ENCODE data around the gene FRMD5.
"Not testable (repeated sequence)": the region's sequence is repeated elsewhere in the genome, so short reads cannot be mapped to it uniquely, and the experiment has no call there.

FRMD5 gene

DNA sequence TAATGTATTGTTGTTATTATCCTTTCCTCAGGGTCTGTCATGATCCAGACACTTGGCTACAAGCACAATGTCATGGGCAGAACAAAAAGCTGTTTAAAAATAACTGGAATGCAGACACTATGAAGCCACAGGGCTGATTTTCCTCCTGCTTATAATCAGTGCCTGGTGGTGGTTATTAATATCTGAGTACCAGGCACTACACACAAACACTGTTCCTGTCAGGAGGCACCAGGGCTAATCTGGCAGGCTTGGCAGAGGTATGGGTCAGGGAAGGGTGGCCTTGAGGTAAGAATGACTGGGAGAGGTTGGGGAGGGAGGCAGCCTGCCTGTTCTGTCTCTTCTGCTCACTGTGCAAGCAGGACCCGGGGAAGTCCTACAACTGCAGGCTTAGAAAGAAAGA lies 301.1 kb downstream of the FRMD5 start:
- no peak for DNase-seq (ENCODE audit: low read depth, low spot score)

DNA sequence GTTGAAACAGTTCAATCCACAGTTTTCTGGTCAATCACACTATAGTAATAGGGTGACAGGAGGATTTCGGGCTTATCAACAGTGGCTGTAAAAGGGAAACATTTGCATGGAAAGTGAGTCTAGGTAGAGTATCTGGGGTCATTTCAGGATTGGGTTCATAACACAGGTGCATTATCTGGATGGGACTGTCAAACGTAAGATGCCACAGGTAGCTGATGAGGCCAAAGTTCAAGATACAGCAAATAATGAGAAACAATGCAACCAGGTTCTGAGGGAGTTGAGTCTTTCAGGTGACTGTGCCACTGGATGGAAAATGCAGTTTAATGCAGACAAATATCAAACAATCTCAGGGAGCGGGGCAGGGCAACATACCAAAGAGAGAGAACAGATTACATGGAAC lies 306.0 kb downstream of the FRMD5 start:
- no peak for DNase-seq (ENCODE audit: low read depth, low spot score)

DNA sequence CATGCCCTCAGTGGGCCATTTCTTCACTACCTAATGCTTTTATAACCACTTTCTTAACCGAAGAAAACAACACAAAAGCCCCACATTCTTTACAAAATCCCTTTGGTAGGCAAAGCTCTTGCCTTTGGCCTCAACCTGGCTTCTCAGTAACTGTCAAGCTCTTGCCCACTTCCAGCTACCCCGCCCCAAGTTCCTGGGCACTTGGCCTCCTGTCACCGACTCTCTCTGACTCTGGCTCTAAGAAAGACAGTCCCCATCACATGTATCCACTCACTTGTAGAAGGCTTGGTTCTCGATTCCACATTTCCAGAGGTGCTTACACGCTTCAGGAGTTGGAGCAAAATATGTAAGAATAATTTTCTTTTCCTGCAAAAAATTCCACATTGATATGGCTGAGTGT lies 307.2 kb downstream of the FRMD5 start:
- no peak for DNase-seq (ENCODE audit: low read depth, low spot score)

DNA sequence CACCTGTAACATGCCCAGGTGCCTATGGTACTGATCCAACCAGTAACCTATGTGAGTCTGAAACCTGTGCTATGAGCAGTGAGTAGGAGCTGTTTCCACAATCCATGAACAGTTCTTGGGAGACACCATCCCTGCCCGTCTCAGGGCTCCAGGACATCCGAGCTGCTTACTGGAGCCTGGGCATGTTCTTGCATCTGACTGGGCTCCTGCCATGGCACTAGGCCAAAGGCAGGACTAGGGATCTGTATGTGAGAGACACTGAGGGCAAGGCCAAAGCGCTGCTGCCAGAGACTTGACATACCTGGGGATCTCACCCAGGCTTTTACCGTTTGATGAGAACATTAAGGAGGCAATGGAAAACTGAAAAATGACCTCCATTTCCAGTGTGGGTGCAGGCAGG lies 308.5 kb downstream of the FRMD5 start:
- DNase-seq (ENCODE audit: low read depth, low spot score), result no peak

DNA sequence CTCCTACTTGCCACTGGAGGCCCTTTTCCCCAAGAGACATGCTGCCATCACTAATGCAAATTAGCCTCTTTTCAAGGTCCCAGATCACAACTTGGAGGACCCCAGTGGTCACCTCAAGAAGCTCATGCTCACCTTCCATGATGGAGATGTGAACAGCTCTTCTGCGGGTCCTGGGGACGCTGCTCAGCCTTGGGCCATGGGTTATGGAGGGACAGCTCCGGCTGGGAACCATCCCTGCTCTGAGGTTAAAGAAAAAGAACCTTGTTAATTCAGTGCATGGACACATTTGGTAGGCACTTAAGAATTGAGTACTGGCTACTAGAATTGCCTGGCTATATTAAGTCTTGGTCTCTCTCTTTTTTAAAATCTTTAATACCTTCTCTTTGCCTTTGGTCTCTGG lies 311.5 kb downstream of the FRMD5 start:
- DNase-seq (ENCODE audit: low read depth, low spot score), result no peak

DNA sequence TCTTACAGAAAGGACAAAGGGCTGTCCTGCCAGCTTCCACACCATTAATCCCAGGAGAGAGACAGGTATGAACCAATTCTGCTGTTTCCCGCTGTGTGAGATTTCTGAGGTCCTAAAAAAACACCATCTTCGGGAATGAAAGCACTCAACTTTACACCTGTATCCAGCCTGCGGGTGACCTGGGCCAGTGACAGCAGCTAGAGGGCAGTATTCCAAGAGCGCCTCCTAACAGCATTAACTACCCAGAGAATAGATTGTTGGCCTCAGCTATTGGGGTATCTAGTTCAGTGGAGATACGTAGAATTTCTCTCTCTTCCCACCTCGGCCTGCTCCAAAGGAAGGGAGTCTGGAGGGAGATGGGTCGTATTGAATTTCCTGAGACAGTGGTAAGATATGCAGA lies 313.1 kb downstream of the FRMD5 start:
- DNase-seq (ENCODE audit: low read depth, low spot score), result no peak

DNA sequence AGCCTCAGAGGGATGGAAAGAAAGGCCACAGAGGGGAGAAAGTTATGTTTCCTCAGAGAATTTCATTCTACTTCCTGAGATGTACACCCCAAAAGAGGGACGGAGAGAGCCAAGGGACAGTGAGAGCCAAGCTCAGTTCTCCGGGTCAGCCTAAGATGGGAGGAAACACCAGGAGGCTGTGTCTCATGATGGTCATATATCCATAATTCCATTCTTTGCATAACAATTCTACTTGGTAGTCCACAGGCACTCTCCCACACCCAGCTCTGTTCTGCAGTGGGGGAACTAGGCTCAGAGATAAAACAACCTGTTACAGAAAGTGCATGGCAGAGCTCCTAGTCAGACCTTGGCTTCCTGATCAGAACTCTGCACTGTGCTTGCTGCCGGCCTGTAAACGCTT lies 313.8 kb downstream of the FRMD5 start:
- no peak for DNase-seq (ENCODE audit: low read depth, low spot score)

DNA sequence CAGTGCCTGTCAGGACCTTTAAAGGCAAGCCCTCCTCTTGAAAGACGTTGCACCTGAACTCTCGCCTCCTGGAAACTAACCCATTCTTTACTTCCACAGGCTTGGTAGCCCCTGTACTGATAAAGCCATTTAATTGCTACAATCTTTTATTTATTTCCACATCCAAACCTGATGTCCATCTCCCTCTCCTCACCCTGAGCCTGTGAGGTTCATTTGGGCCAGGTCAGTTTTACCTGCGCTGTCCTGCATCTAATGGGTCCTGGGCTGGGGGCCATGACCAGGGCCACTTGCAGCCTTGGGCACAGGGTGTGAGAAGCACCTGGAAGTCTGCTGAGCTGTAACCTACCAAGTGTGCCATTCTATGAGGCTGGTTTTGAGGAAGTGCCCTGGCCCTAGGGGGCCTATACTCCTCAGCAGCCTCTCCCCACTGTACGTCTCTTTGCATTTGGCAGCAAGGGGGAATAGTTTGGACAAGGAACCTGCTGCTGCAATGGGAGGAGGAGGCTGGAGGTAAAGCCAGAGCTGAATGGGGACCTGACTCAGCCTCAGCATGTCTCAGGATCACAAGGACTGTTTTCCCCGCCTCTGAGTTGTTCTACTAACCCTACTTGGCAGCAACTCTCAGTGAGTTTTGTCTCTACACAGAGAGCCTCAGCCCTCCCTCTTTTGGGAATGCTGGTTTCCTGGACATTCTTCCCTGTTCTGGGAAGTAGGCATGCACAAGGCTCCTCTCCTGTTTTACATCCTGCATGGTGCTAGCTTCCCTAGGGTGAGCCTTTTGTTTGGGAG lies 314.5 kb downstream of the FRMD5 start:
- DNase-seq (ENCODE audit: low read depth, low spot score), result no peak

DNA sequence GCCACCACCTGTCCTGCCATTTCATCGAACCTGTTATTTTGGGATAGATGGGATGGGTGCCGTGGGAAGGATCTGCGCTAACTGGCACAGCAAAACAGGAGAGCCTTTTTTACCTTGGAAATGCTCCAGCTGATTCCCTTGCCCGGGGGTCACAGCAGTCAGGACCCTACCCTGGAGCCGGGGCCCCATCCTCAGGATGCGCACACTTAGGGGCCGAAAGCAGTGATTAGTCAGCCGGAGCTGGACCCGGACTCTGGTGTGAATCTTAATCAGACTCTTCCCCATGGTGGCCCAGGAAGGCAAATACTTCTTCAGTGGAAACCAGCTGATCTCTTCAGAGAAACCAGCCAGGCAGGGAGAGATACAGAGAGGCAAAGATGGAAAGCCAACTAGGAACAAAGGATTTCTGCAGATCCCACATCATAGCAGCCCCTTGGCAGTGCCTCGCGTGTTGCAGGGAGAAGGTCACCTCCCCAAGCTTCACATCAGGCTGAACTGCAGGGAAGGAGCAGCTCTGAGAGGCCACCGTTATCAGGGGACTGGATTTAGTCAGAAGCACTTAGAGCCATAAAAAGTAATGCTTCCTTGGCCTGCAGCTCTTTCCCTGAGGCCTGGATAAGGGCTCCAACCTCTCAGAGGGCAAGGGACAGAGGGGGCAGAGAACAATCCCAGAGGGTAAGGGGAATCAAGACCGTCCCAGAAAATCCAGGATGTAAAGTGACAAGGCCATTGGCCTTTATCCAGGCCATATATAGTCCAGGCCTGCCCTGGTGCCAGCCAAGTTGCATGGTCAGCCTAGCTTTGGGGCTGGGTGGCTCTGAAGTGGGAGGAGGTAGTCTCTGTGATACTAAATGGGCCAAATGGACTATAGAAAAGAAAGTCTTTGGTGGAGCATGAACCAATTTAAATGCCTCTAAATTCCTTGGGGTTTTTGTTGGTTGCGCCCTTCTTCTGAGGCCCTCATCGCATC lies 315.4 kb downstream of the FRMD5 start:
- DNase-seq (ENCODE audit: low read depth, low spot score), result no peak

DNA sequence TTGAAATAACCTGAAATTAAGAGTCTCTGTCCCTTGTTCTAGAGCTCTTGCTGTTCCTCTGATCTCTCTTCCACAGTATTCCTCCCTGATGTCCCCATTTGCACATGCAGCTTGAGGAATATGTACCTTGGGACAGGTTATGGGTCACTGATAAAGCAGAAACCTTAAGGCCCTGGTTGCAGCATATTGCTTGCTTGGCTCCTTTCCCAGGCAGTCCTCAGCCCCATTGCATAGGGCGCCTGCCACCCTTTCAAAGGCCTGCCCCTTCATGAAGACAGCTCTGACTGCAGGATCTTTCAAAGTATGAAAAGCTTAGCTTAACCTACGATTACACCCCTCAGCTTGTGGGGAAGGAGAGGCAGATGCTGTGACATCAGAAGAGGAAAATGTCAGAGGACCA lies 316.6 kb downstream of the FRMD5 start:
- DNase-seq (ENCODE audit: low read depth, low spot score), result no peak

DNA sequence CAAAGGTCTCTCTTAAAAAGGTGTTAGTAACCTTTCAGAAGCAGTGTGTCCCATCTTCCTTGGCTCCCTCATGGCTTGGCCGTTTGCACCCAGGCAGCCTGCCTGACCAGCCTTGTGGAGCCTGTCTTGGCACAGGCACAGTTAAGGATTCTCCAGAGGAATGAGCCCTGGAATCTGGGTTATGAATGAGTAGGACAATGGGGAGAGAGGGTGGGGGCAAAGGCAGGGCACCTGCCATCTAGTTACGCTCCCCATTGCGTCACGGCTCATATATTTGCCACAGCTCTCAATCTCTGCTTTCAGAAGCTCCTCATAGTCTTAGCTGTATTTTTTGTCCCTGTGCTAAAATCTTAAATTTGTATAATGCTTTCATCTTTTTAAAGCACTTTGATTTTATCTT lies 317.7 kb downstream of the FRMD5 start:
- DNase-seq (ENCODE audit: low read depth, low spot score), result no peak

DNA sequence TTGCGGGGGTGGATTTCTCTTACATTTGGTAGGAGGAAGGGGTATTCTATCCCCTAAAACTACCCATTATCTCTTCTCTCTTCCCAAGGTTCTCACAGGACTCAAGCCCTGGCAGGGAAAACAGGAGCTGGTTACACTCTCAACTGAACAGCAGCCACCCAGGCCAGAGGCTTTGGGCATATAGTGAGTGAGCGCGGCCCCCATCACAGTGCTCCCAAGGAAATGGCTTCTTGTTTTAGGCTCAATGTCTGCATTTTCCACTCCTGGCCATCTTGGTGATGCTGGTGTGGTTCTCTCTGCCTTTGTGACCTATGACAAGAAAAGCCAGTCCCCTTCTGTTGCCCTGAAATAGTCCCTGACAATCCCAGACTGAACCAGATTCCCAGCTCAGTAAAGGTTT lies 318.2 kb downstream of the FRMD5 start:
- DNase-seq (ENCODE audit: low read depth, low spot score), result no peak

DNA sequence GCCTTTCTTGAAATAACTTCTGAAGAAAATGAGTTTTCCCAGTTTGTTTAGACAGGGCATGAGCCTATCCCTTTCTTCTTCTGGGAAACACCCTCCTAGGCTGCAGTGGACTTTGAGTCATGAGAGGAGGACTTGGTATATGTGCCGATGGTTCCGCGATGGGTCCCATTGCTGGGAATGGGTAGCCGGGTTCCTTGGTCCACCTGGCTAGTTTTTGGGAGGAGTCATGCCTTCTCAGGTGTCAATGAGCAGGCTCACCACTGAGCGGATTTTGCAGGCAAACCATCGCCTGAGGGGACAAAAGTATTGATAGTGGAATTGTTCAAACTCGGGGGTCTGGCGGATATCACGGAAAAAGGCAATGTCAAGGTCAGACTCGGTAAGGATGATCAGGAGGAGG lies 321.4 kb downstream of the FRMD5 start:
- no peak for DNase-seq (ENCODE audit: low read depth, low spot score)

DNA sequence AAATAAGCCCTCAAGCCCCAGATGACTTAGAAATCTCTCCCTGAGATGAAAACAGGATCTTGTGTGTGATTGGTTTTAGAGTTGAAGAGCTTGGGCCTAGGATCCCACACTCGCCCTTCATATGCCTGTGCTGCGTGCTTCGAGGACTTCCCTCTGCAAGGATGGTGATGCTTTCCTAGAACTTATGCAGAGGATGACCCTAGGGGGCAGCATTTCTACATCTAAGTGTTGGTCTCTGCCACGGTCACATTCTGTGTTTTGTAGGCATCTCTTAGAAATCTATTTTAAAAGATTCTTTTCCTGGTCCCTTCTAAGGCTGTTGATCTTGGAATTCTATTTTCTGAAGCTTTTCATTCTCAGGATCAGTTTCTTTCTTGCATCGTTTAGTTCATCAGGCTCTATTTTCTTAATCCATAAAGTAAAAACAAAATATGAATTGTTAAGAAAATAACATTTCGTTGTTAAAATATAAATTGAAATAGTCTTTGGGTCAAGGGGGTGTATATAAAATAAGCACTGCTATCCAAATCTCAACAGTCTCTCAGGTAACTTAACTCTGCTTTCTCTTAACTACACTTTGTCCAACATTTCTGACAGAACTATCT lies 322.6 kb downstream of the FRMD5 start:
- peak; percentile 54 for DNase-seq (ENCODE audit: low read depth, low spot score)

DNA sequence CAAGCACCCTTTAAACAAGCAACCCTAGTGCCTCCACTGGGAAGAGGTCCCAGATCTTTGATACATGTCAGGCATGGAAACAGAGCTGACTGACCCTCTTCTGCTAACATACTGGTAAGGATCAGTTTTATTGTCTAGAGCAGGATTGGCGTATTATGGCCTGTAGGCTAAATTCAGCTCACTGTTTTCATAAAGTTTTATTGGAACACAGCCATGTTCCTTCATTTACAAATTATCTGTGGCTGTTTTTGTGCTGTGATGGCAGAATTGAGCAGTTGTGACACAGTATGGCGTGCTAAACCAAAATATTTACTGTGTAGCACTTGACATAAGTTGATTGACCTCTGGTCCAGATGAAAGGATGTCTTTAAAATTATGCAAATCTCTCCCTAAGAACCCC lies 323.2 kb downstream of the FRMD5 start:
- no peak for DNase-seq (ENCODE audit: low read depth, low spot score)

DNA sequence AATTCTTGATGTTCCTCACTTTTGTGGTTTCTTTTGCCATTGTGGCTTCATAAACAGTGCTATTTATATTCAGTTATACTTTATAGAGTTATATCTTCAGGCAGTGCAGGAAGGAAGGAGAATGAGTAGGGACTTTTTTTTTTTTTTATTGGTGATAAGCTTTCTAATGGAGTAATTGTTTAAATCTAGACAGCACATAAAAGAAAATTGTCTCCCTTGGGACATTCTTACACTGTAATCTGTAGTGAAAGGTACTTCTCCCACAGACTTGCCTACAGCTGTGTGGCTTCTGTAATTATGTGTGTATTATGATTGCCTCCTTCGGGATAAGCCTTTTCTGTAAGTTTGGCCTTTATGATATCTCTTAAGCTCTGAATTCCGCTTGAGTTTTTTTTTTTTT lies 326.7 kb downstream of the FRMD5 start:
- DNase-seq (ENCODE audit: low read depth, low spot score), result no peak

DNA sequence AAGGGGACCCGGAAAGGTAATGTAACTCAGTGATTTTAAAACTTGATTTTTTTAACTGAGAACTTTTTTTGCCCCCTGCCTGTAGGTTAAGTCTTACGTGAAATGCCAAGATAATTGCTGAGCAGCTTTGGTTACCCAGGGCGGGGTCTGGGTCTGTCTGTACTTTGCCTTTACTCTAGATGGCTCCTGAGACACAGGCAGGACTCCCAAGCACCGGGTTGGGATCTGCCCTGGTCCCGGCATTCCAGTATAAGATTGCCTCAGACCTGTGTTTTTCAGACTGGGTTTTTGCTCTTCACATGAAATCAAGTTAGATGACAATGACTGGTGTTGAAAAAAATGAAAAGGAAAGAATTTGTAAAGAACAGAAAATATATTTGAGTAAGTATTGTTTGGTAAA lies 328.0 kb downstream of the FRMD5 start:
- DNase-seq (ENCODE audit: low read depth, low spot score), result no peak

DNA sequence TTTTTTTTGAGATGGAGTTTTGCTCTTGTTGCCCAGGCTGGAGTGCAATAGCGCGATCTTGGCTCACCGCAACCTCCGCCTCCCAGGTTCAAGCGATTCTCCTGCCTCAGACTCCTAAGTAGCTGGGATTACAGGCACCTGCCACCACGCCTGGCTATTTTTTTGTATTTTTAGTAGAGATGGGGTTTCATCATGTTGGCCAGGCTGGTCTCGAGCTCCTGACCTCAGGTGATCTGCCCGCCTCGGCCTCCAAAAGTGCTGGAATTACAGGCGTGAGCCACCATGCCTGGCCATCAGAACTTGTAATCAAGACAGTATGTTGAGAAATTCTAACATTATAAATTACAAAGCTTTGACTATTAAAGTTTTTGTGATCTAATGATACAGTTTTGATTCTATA lies 328.4 kb downstream of the FRMD5 start:
- DNase-seq (ENCODE audit: low read depth, low spot score), result not testable (repeated sequence)

DNA sequence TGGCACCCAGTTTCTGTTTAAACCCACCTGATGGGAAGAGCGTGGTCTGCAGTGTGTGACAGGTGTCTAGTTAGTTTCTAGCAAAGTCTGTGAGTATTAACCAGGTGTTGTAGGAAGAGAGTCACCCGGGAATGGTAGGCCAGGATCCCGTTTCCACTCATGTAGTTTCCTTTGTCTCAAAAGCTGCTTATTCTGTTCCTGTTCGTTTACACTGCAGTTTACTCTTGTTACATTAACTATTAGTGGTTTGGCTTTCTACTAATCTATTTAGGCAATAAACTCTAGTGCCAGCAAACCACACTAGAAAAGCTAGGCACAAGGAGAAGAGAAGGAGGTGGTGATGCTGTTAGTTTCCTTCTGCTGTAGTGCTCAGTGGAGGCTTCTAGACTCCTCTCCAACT lies 335.5 kb downstream of the FRMD5 start:
- no peak for DNase-seq (ENCODE audit: low read depth, low spot score)

DNA sequence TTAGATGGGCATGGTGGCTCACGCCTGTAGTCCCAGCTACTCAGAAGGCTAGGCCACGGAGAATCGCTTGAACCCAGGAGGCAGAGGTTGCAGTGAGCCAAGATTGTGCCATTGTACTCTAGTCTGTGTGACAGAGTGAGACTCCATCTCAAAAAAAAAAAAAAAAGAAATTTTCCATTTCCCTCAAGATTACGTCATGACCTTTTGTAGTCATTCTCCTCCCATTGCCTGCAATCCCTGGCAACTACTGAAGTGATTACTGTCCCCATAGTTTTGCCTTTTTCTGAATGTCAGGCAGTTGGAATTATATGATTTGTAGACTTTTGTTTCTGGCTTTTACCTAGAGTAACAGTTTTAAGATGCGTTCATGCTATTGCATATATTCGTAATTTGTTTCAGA lies 340.3 kb downstream of the FRMD5 start:
- no peak for DNase-seq (ENCODE audit: low read depth, low spot score)

DNA sequence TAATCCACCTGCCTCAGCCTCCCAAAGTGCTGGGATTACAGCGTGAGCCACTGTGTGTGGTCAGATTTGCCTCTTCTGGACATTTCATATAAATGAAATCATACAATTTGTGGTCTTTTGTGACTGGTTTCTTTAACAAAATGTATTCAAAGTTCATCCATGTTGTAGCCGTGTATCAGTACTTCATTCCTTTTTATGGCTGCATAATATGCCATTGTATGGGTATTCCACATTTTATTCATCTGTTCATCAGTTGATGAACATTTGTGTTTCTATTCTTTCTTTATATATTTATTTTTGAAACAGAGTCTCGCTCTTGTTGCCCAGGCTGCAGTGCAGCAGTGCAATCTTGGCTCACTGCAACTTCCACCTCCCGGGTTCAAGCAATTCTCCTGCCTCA lies 342.5 kb downstream of the FRMD5 start:
- DNase-seq (ENCODE audit: low read depth, low spot score), result no peak

DNA sequence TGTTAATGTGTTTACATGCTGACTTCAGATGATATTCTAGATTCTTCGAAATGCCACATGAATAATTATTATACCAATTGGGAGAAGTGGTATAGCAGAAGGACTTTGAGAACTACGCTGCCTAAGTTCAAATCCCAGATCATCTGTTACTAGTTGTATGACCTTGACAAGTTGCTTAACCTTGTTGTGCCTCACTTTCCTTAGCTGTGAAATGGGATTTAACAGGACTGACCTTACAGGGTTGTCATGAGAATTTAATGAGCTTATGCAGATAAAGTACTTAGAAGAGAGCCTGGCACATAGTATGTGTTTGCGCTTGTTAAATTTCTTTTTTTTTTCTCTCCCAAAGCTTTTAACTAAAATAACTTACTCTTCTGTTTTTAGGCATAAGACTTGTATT lies 343.8 kb downstream of the FRMD5 start:
- no peak for DNase-seq (ENCODE audit: low read depth, low spot score)

DNA sequence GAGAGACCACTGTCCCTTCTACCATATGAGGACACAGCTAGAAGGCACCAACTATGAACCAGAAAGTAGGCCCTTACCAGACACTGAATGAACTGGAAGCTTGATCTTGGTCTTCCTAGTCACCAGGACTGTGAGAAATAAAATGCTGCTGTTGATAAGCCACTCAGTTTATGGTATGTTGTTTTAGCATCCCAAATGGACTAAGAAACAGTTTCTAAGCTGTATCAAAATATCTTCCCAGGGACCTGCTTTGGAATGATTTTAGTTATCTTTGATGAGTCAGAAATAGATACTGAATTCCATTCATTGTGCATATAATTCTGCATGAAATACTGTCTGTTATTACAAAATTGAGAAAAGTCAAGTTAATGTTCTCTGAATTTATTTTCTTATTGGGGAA lies 349.6 kb downstream of the FRMD5 start:
- DNase-seq (ENCODE audit: low read depth, low spot score), result no peak
